Activated CD8-positive, alpha-beta T cell treated with anti-CD3 and anti-CD28 coated beads for 36 hours (primary cell): ENCODE results near the gene TMEM8B. TPM values are rescaled to one million over a fixed set of nuclear protein-coding genes. Genes with fewer than 3 reads are reported as not detected.
A peak's percentile ranks its signal among the peaks of the same experiment; 100 is the strongest.

ENCODE experiments used
- ATAC-seq: fragments of 200-7000 bp; cut with Tn5 transposase; one replicate; pipeline ENCODE4 v1.10.0; 2021; ENCODE audit warnings: mild to moderate bottlenecking, moderate library complexity
- CTCF ChIA-PET: fragments of 350-600 bp; sonication (Branson Sonifier 250); formaldehyde crosslinking; loops from one replicate; lab custom pipeline; 2021; ENCODE audit warnings: antibody characterized with exemption; lab: Charles Lee
- POLR2A ChIA-PET: fragments of 350-600 bp; sonication (Branson Sonifier 250); formaldehyde crosslinking; loops from one replicate; lab custom pipeline; 2021; ENCODE audit warnings: antibody characterized with exemption; lab: Charles Lee
- DNase-seq: peaks from one replicate; pipeline ENCODE4 v3.0.0-alpha.2; 2020
- H3K27ac Mint-ChIP-seq: one replicate; pipeline ENCODE4 v1.8.0; 2021; ENCODE audit warnings: mild to moderate bottlenecking, mixed read lengths
- H3K27me3 Mint-ChIP-seq: one replicate; pipeline ENCODE4 v1.8.0; 2021; ENCODE audit warnings: mixed read lengths
- H3K36me3 Mint-ChIP-seq: one replicate; pipeline ENCODE4 v1.8.0; 2021; ENCODE audit warnings: low read depth, mixed read lengths
- H3K4me1 Mint-ChIP-seq: one replicate; pipeline ENCODE4 v1.8.0; 2021; ENCODE audit warnings: low read depth, mixed read lengths
- H3K4me3 Mint-ChIP-seq: one replicate; pipeline ENCODE4 v1.8.0; 2021; ENCODE audit warnings: mild to moderate bottlenecking, moderate library complexity, mixed read lengths
- H3K9me3 Mint-ChIP-seq: one replicate; pipeline ENCODE4 v1.8.0; 2021; ENCODE audit warnings: mixed read lengths
- intact Hi-C: fragments of 100-400 bp; cut with micrococcal nuclease; formaldehyde crosslinking; loops from one replicate; pipeline ENCODE4 v1.10.0; 2022
- total RNA-seq, 2 experiments: library from RNA; stranded (reverse); gene quantifications; one replicate each; pipeline ENCODE4 v1.2.3, GENCODE V29; 2021
- TF ChIP-seq, protein P1 (sequence below): fragments of 200-600 bp; IDR thresholded peaks from one replicate; pipeline ENCODE4 v1.8.0; 2022; ENCODE audit warnings: antibody characterized with exemption, mild to moderate bottlenecking

The TMEM8B gene
- total RNA-seq, 2 experiments from 2014 or later = 3.4 to 4.3 TPM

GRCh38 chr9:35798658-35799374 is 30.2 kb upstream of the TMEM8B start:
- peaks cover 4% of the 10 kb centered on the region for H3K36me3 Mint-ChIP-seq
- intact Hi-C loops = no loop called here
- DNase-seq (peak; percentile 59), ATAC-seq (peak; percentile 92)
- ChIA-PET CTCF (interaction anchor here (2.4 kb wide), 1 partner anchor 9 kb away, joined by 7 read pairs; no protein-coding TSS in a partner anchor), POLR2A (no interaction called here)
- no peak overlapping the region for H3K27ac Mint-ChIP-seq
- H3K9me3 Mint-ChIP-seq = no peaks in the 10 kb centered on the region
- no peaks in the 10 kb centered on the region for H3K27me3 Mint-ChIP-seq
- H3K4me1 Mint-ChIP-seq = peaks cover 20% of the 10 kb centered on the region
- H3K4me3 Mint-ChIP-seq = no peak overlapping the region
- TF ChIP-seq, protein P1, sequence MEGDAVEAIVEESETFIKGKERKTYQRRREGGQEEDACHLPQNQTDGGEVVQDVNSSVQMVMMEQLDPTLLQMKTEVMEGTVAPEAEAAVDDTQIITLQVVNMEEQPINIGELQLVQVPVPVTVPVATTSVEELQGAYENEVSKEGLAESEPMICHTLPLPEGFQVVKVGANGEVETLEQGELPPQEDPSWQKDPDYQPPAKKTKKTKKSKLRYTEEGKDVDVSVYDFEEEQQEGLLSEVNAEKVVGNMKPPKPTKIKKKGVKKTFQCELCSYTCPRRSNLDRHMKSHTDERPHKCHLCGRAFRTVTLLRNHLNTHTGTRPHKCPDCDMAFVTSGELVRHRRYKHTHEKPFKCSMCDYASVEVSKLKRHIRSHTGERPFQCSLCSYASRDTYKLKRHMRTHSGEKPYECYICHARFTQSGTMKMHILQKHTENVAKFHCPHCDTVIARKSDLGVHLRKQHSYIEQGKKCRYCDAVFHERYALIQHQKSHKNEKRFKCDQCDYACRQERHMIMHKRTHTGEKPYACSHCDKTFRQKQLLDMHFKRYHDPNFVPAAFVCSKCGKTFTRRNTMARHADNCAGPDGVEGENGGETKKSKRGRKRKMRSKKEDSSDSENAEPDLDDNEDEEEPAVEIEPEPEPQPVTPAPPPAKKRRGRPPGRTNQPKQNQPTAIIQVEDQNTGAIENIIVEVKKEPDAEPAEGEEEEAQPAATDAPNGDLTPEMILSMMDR = no peak

- POLR2A ChIA-PET = interaction anchor here (0.7 to 0.8 kb wide), 2 partner anchors 11 to 36 kb away, joined by 3 read pairs; partner anchors contain the start of gene SPAG8
- intact Hi-C loops = no loop called here
- no peaks in the 10 kb centered on the region for H3K27me3 Mint-ChIP-seq
- TF ChIP-seq, protein P1 = no peak
- peaks cover 15% of the 10 kb centered on the region for H3K4me1 Mint-ChIP-seq
- H3K27ac Mint-ChIP-seq = no peak overlapping the region
- H3K36me3 Mint-ChIP-seq = peaks cover 6% of the 10 kb centered on the region
- DNase-seq (no peak), ATAC-seq (no peak)
- H3K4me3 Mint-ChIP-seq = no peak overlapping the region
- CTCF ChIA-PET = interaction anchor here (1.0 to 2.4 kb wide), 3 partner anchors 10 to 82 kb away, joined by 3 to 7 read pairs (median 4); no protein-coding TSS in a partner anchor
- H3K9me3 Mint-ChIP-seq = no peaks in the 10 kb centered on the region
Measured at GRCh38 chr9:35800530-35800929, 28.5 kb upstream of the TMEM8B start.

- CTCF ChIA-PET = interaction anchor here (1.0 to 2.4 kb wide), 3 partner anchors 11 to 81 kb away, joined by 3 to 7 read pairs (median 4); no protein-coding TSS in a partner anchor
- Mint-ChIP-seq H3K4me3 (no peak overlapping the region), H3K36me3 (peaks cover 9% of the 10 kb centered on the region), H3K27ac (no peak overlapping the region), H3K9me3 (no peaks in the 10 kb centered on the region), H3K27me3 (no peaks in the 10 kb centered on the region), H3K4me1 (peaks cover 15% of the 10 kb centered on the region)
- TF ChIP-seq, protein P1 = no peak
- DNase-seq (no peak), ATAC-seq (no peak)
- POLR2A ChIA-PET = interaction anchor here (0.7 kb wide), 1 partner anchor 10 kb away, joined by 3 read pairs; the partner anchor contains the start of gene SPAG8
- intact Hi-C loops = no loop called here
Measured at GRCh38 chr9:35801328-35802128, 27.5 kb upstream of the TMEM8B start.

GRCh38 chr9:35806101-35806500 is 22.9 kb upstream of the TMEM8B start:
- ChIA-PET POLR2A (no interaction called here), CTCF (interaction anchor here (1.1 to 5.8 kb wide), 4 partner anchors 17 to 202 kb away, joined by 3 to 30 read pairs (median 3); partner anchors contain the start of genes CCDC107 and RMRP)
- intact Hi-C loops = no loop called here
- TF ChIP-seq, protein P1 = no peak
- H3K27ac Mint-ChIP-seq = no peak overlapping the region
- ATAC-seq = no peak
- DNase-seq = no peak
- peaks cover 12% of the 10 kb centered on the region for H3K36me3 Mint-ChIP-seq
- no peaks in the 10 kb centered on the region for H3K9me3 Mint-ChIP-seq
- H3K4me3 Mint-ChIP-seq = no peak overlapping the region
- peaks cover 7% of the 10 kb centered on the region for H3K4me1 Mint-ChIP-seq
- H3K27me3 Mint-ChIP-seq = no peaks in the 10 kb centered on the region
